Esophagus (tissue), 2 donors: ENCODE measurements around the gene PBXIP1. TPM values are rescaled to one million over a fixed set of nuclear protein-coding genes. Genes with fewer than 3 reads are reported as not detected.
A peak's percentile ranks its signal among the peaks of the same experiment; 100 is the strongest.

ENCODE experiments used
- H3K27ac ChIP-seq, 2 donors: one replicate each; pipeline ENCODE4 v1.5.1; 2013; ENCODE audit warnings: low read depth in 2 of 2, mild to moderate bottlenecking in 2 of 2, inconsistent platforms in 1 of 2, low read length in 1 of 2, moderate library complexity in 1 of 2
- H3K27me3 ChIP-seq, 2 donors: one replicate each; pipeline ENCODE4 v1.6.1; 2013; ENCODE audit warnings: low read length in 2 of 2, control low read depth in 1 of 2, mild to moderate bottlenecking in 1 of 2; ENCODE audit not compliant: insufficient read depth in 2 of 2, control insufficient read depth in 1 of 2
- H3K36me3 ChIP-seq, 2 donors: one replicate each; pipeline ENCODE4 v1.6.1; 2013; ENCODE audit warnings: low read length in 1 of 2; ENCODE audit not compliant: control insufficient read depth in 2 of 2, insufficient read depth in 2 of 2
- H3K4me1 ChIP-seq, 2 donors: one replicate each; pipeline ENCODE4 v1.6.1; 2013; ENCODE audit warnings: low read length in 1 of 2; ENCODE audit not compliant: control insufficient read depth in 2 of 2, insufficient read depth in 2 of 2
- H3K4me3 ChIP-seq, 2 donors: one replicate each; pipeline ENCODE4 v1.5.1; 2013; ENCODE audit warnings: low read length in 2 of 2, mild to moderate bottlenecking in 2 of 2, low read depth in 1 of 2, moderate library complexity in 1 of 2
- H3K9me3 ChIP-seq, 2 donors: one replicate each; pipeline ENCODE4 v1.6.1; 2013; ENCODE audit warnings: mild to moderate bottlenecking in 2 of 2, low read depth in 1 of 2, low read length in 1 of 2, moderate library complexity in 1 of 2; ENCODE audit not compliant: control insufficient read depth in 2 of 2, insufficient read depth in 1 of 2
- WGBS, 2 donors: extraction: QIAGEN DNeasy Blood & Tissue Kit; methylation state at CpG; one replicate each; pipeline ENCODE4 v1.1.7; 2013; 5-methylcytosine and 5-hydroxymethylcytosine counted together
- polyA plus RNA-seq, 2 donors: library from polyadenylated mRNA; stranded (reverse); fragments of 200-250 nt; gene quantifications; one replicate each; pipeline ENCODE4 v1.2.3, GENCODE V29; 2013
- donor health status: healthy with polysubstance abuse.
- donor health status: Bipolar disorder and iron deficiency.

Gene PBXIP1
- polyA plus RNA-seq, 2 donors, result 18.3 to 25.7 TPM

DNA sequence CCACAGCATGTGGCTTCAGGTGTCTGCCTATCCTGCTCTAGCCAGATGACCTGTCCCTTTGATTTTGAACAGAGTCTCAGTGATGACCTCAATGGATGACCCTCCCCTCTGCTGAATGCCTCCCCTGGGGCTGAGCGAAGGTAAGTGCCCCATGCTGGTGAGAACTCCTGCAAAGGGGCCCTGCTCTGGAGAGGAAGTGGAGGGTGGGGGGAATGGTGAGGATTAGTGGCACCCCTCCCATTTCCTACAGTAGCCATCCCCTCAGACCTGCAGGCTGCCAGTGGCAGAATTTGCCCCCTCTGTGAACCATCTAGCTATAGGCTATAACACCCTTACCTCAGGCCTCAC, 15.7 kb downstream of the PBXIP1 start:
- peaks cover 10 to 20% of the 10 kb centered on the region in 2 donors for H3K4me1 ChIP-seq
- H3K27ac ChIP-seq, result peak overlapping the region; percentile 42 to 100
- WGBS, 2 donors, result 80 to 82% methylated on average over 1 of the region's 1 CpG

DNA sequence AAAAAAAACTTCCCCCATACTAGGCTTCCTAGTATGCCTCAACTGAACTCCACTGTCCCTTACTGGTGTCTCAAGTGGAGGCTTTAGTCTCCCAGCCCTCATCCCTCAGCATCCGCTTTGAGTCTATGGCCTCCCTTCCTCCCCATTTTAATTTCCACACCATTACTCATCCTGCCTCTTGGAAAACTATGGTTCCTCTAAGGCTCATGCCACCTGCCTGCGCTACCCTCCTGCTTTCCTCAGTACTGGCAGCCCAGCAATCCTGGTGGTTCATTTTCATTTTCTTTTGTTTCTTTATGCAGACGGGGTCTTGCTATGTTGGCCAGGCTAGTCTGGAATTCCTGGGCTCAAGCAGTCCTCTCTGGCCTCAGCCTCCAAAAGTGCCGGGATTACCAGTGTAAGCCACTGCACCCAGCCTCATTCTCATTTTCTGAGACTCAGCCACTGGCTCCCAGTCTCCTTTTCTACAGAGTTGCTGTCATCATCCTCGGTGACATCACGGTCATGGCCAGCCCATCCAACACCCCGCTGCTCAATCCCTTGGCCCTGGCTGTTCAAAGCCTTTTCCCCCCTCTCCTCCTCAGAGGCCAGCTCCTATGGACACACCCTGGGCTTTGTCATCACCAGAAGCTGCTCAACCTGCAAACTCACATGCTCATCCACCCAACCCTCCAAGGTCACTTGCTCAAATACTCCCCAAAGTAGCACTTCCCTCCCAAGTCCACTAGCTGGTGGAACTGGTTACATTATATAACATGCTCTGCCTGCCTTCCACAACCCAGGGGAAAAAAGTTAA, 17.1 kb downstream of the PBXIP1 start:
- WGBS, 2 donors, result 85 to 93% methylated on average over 7 of the region's 7 CpGs
- Histone ChIP-seq H3K27me3 (no peaks in the 10 kb centered on the region), H3K4me3 (no peak overlapping the region), H3K27ac (peak overlapping the region; percentile 99 to 100), H3K36me3 (no peaks in the 10 kb centered on the region), H3K9me3 (no peaks in the 10 kb centered on the region), H3K4me1 (peaks cover 12 to 20% of the 10 kb centered on the region in 2 donors)

More for the DNA sequence above, 15.7 kb downstream of the PBXIP1 start:
- Histone ChIP-seq H3K9me3 (no peaks in the 10 kb centered on the region), H3K27me3 (no peaks in the 10 kb centered on the region), H3K4me3 (no peak overlapping the region), H3K36me3 (no peaks in the 10 kb centered on the region)

DNA sequence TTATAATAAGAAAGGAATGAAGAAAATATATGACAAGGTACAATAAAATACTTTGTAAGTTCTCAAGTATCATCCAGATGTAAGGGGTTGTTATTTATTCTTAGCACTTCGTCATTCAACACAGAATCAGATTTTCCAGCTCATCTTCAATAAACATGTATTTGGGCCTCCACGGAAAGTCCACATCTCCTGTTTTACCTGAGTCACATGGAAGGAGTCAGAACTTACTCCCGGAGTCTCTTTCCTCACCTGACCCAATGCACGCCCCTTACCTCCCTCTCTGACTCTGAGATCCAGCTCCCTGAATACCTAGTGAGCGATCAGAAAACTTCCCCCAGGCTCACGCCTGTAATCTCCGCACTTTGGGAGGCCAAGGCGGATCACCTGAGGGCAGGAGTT, 17.9 kb downstream of the PBXIP1 start:
- WGBS, 2 donors, result 64 to 66% methylated on average over 8 of the region's 8 CpGs
- peak overlapping the region in 1 of 2 donors; percentile 62 for H3K4me3 ChIP-seq
- H3K4me1 ChIP-seq, result peaks cover 12 to 20% of the 10 kb centered on the region in 2 donors
- no peaks in the 10 kb centered on the region for H3K27me3 ChIP-seq
- no peaks in the 10 kb centered on the region for H3K36me3 ChIP-seq
- no peaks in the 10 kb centered on the region for H3K9me3 ChIP-seq
- H3K27ac ChIP-seq, result peak overlapping the region; percentile 99 to 100

DNA sequence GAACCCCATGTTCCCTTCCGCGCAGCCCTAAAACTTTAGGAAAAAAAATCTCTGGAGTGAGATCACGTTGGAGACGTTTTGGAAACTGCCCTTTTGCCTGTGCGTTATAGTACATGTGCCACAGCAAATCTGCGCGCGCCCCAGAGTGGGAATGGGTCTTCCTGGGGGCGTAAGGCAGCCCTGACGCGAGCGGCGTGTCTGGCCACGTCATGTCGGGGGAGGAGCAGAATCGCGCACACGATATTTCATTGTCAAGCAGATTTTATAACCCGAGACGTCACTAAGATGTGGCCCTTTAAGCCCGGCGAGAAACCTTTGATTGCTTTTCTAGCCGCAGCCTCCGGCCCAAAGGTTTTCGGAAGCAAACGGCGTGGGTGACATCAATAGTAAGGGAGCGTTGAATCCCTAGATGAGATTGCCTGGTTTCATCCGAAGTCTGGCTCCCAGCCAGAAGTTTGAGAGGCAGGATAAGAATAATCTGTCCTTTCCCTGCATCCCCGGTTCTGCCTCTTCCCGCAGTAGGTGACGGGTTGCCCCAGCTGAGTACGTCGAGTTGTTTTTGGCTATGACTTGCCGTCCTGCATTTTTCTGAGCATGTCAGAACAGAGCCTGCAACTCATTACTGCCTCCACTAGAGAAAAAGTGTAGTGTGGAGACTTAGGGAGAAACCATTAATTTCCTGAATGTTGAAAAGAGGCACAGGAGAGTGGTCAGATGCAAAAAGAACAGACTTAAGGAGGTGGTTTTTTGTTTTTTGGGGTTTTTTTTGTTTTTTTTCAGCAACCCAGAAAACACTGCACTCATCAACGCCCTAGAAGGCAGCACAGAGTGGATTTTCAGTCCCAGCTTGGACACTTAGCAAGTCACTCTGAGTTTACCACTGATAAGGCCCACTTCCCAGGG, 18.6 kb downstream of the PBXIP1 start:
- H3K27ac ChIP-seq, result peak overlapping the region; percentile 99 to 100
- no peaks in the 10 kb centered on the region for H3K27me3 ChIP-seq
- H3K4me3 ChIP-seq, result peak overlapping the region; percentile 61 to 62
- WGBS, 2 donors, result 0 to 1% methylated on average over 36 of the region's 36 CpGs
- H3K4me1 ChIP-seq, result peaks cover 12 to 20% of the 10 kb centered on the region in 2 donors
- no peaks in the 10 kb centered on the region for H3K9me3 ChIP-seq
- no peaks in the 10 kb centered on the region for H3K36me3 ChIP-seq

DNA sequence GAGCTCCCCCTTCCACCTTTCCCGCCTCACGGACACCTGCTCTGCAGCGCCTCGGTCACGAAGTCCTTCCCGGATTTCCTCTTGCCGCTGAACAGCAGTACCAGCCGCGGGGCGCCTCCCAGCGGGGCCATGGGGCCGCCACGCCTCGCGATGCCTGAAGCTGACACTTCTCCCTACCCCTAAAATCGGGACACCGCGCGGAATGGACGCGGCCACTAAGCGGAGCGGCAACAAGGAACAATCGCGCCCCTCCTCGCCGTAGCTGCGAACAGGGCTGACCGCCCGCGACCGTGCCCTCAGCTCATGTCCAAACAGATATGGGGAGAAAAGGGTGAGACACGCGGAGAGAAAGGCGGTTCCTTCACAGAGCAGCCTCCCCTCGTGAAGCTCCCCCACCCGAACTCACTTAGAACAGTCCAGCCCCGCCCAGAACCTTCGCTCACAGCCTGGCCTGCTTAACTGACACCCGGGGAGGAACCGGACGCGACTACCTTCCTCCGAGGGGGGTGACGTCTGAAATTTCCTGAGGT, 19.3 kb downstream of the PBXIP1 start, which contains the start of gene PMVK:
Gene PMVK (minus strand): TSS at position 165 of the 530 bp plus-strand sequence. CDS start 34 bp downstream, at position 131.
- WGBS, 2 donors, result 0 to 1% methylated on average over 45 of the region's 45 CpGs
- no peaks in the 10 kb centered on the region for H3K27me3 ChIP-seq
- peak within 1 kb of the TSS; percentile 61 to 62 for H3K4me3 ChIP-seq
- peaks cover 0 to 3% of the 10 kb centered on the region in 2 donors for H3K36me3 ChIP-seq
- H3K4me1 ChIP-seq, result peaks cover 9 to 17% of the 10 kb centered on the region in 2 donors
- H3K27ac ChIP-seq, result peak within 1 kb of the TSS; percentile 99 to 100
- no peaks in the 10 kb centered on the region for H3K9me3 ChIP-seq

DNA sequence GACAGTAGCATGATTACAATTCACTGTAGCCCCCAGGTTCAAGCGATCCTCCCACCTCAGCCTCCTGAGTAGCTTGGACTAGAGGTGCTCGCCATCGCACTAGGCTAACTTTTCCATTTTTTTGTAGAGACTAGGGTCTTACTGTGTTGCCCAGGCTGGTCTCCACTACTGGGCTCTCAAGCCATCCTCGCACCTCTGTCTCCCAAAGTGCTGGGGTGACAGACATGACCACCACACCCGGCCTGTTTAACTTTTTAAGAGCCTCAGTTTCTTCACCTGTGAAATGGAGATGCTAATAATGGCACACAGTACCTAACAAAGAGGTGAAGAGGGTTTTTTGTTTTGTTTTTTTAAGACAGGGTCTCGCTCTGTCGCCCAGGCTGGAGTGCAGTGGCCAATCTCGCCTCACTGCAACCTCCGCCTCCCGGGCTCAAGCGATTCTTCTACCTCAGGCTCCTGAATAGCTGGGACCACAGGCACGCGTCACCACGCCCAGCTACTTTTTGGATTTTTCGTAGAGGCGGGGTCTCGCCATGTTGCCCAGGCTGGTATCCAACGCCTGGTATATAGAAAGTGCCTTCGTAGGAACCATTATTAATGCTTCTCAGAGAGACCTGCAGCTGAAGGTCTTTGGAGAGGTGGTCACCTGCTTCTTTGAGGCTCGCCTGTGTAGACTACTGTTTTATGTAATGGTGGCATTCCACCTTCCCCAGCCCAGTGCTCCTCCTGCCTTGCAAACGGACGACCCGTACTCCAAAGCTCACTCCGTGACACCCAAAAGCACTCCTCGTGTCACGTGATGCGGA, 19.9 kb downstream of the PBXIP1 start:
- WGBS, 2 donors, result 29 to 31% methylated on average over 27 of the region's 27 CpGs

DNA sequence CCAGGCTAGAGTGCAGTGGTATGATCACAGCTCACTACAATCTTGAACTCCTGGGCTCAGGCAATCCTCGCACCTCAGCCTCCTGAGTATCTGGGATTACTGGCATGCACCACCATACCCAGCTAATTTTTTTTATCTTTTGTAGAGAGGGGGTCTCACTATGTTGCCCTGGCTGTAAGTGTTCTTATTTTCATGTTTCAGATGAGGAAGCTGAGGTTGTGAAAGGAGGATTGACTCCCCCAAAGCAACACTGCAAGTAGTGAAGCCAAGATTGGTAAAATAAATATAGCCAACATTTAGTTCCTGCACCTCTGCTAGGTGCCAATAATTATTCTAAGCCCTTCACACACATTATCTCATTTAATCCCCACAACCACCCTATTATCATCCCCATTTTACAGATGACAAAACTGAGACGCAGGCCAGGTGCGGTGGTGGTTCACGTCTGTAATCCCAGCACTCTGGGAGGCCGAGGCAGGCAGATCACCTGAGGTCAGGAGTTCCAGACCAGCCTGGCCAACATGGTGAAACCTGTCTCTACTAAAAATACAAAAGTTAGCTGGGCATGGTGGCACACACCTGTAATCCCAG, 21.4 kb downstream of the PBXIP1 start:
- H3K4me1 ChIP-seq, result peaks cover 4 to 7% of the 10 kb centered on the region in 2 donors
- WGBS, 2 donors, result 96 to 99% methylated on average over 5 of the region's 5 CpGs
- no peak overlapping the region for H3K4me3 ChIP-seq
- H3K27ac ChIP-seq, result no peak overlapping the region
- no peaks in the 10 kb centered on the region for H3K27me3 ChIP-seq
- peaks cover 0 to 3% of the 10 kb centered on the region in 2 donors for H3K36me3 ChIP-seq
- no peaks in the 10 kb centered on the region for H3K9me3 ChIP-seq

More for the DNA sequence above, 19.9 kb downstream of the PBXIP1 start:
- Histone ChIP-seq H3K9me3 (no peaks in the 10 kb centered on the region), H3K4me3 (peak overlapping the region; percentile 61 to 62), H3K27ac (peak overlapping the region; percentile 99 to 100), H3K36me3 (peaks cover 0 to 3% of the 10 kb centered on the region in 2 donors), H3K27me3 (no peaks in the 10 kb centered on the region), H3K4me1 (peaks cover 9 to 12% of the 10 kb centered on the region in 2 donors)

DNA sequence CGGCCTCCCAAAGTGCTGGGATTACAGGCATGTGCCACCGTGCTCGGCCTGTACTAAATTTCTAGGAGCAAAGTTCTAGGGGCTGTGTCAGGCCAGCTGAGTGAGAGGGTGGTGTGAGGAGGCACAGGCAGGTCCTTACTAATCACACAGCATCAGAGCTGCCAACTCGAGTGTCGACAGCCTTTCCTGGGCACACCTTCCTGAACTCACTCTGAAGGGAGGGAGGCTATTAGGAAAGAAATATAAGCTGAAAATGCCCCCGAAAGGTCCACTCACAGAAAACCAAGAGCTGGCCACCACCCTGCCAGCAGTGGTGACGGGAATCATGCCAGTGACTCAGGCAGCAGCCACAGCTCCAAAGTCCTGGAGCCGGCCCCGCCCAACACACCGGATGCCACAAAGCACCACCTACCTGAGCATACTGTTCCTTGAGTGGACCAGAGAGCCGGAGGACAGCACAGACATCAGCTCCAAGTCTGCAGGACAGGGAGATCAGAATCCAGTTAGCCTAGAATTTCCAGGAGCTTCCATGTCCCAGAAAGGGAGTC, 23.9 kb downstream of the PBXIP1 start:
- no peaks in the 10 kb centered on the region for H3K27me3 ChIP-seq
- H3K9me3 ChIP-seq, result no peaks in the 10 kb centered on the region
- peaks cover 4 to 16% of the 10 kb centered on the region in 2 donors for H3K36me3 ChIP-seq
- peaks cover 3 to 4% of the 10 kb centered on the region in 2 donors for H3K4me1 ChIP-seq
- peak overlapping the region; percentile 68 to 91 for H3K27ac ChIP-seq
- WGBS, 2 donors, result 59 to 75% methylated on average over 11 of the region's 11 CpGs
- H3K4me3 ChIP-seq, result no peak overlapping the region
